Liver (tissue), 9 donors: ENCODE measurements around the gene ARHGAP10. TPM values are rescaled to one million over a fixed set of nuclear protein-coding genes. Genes with fewer than 3 reads are reported as not detected.

Experiments
- DNase-seq: peaks from one replicate; pipeline ENCODE4 v3.0.0-alpha.2; 2017; ENCODE audit warnings: low spot score
- H3K27ac ChIP-seq, 2 donors: one replicate each; pipeline ENCODE4 v1.7.0; 2013; ENCODE audit warnings: inconsistent platforms in 2 of 2, low read length in 2 of 2, control low read depth in 1 of 2, low read depth in 1 of 2, mild to moderate bottlenecking in 1 of 2
- H3K27me3 ChIP-seq, 4 donors: one replicate each; pipeline versions ENCODE4 v1.6.1 to v1.7.0; 2013; ENCODE audit warnings: low read length in 3 of 4, inconsistent platforms in 1 of 4, mild to moderate bottlenecking in 1 of 4, moderate library complexity in 1 of 4; ENCODE audit not compliant: control insufficient read depth in 4 of 4, insufficient read depth in 4 of 4
- H3K36me3 ChIP-seq, 4 donors: one replicate each; pipeline versions ENCODE4 v1.6.1 to v1.7.0; 2013; ENCODE audit warnings: low read length in 3 of 4, mild to moderate bottlenecking in 3 of 4, low read depth in 1 of 4, moderate library complexity in 1 of 4; ENCODE audit not compliant: control insufficient read depth in 4 of 4, insufficient read depth in 3 of 4
- H3K4me1 ChIP-seq, 4 donors: one replicate each; pipeline versions ENCODE4 v1.6.1 to v1.7.0; 2013; ENCODE audit warnings: low read length in 3 of 4, mild to moderate bottlenecking in 3 of 4, moderate library complexity in 1 of 4; ENCODE audit not compliant: control insufficient read depth in 4 of 4, insufficient read depth in 4 of 4
- H3K4me3 ChIP-seq, 3 donors: one replicate each; pipeline versions ENCODE4 v1.6.1 to v1.7.0; 2013; ENCODE audit warnings: low read length in 3 of 3, control low read depth in 1 of 3, low read depth in 1 of 3, mild to moderate bottlenecking in 1 of 3
- H3K9ac ChIP-seq, 2 donors: one replicate each; pipeline ENCODE4 v1.7.0; 2013; ENCODE audit warnings: low read length in 2 of 2, mild to moderate bottlenecking in 2 of 2, moderate library complexity in 2 of 2, control low read depth in 1 of 2, low read depth in 1 of 2
- H3K9me3 ChIP-seq, 4 donors: one replicate each; pipeline versions ENCODE4 v1.6.1 to v1.7.0; 2013; ENCODE audit warnings: low read length in 3 of 4; ENCODE audit not compliant: control insufficient read depth in 4 of 4
- ATF3 ChIP-seq: IDR thresholded peaks from 2 replicates; pipeline ENCODE4 v1.6.1; 2016; ENCODE audit warnings: antibody characterized with exemption
- CTCF ChIP-seq: fragments of 150-350 bp; IDR thresholded peaks from 2 replicates; pipeline ENCODE4 v1.5.1; 2017; ENCODE audit warnings: improper control_type of control experiment, low read depth, low read length; ENCODE audit not compliant: missing input control
- EGR1 ChIP-seq, 2 donors: IDR thresholded peaks; 2 replicates each; pipeline ENCODE4 v1.6.1; 2016 to 2018; ENCODE audit warnings: antibody characterized with exemption in 2 of 2, low read depth in 2 of 2
- FOXA1 ChIP-seq: IDR thresholded peaks from 2 replicates; pipeline ENCODE4 v1.6.1; 2016; ENCODE audit warnings: antibody characterized with exemption
- FOXA2 ChIP-seq: IDR thresholded peaks from 2 replicates; pipeline ENCODE4 v1.6.1; 2016; ENCODE audit warnings: antibody characterized with exemption
- HNF4A ChIP-seq, 2 donors: conservative IDR thresholded peaks; 2 replicates each; pipeline ENCODE4 v1.6.1; 2016; ENCODE audit warnings: antibody characterized with exemption in 2 of 2, mild to moderate bottlenecking in 2 of 2
- HNF4G ChIP-seq: IDR thresholded peaks from 2 replicates; pipeline ENCODE4 v1.6.1; 2016; ENCODE audit warnings: antibody characterized with exemption
- JUND ChIP-seq, 2 donors: IDR thresholded peaks; 2 replicates each; pipeline ENCODE4 v1.6.1; 2016; ENCODE audit warnings: antibody characterized with exemption in 2 of 2
- MAX ChIP-seq: IDR thresholded peaks from 2 replicates; pipeline ENCODE4 v1.6.1; 2016; ENCODE audit warnings: antibody characterized with exemption
- NR2F2 ChIP-seq: IDR thresholded peaks from 2 replicates; pipeline ENCODE4 v1.6.1; 2016; ENCODE audit warnings: antibody characterized with exemption
- RAD21 ChIP-seq, 2 donors: IDR thresholded peaks; 2 replicates each; pipeline ENCODE4 v1.6.1; 2016; ENCODE audit warnings: antibody characterized with exemption in 2 of 2, mild to moderate bottlenecking in 2 of 2
- REST ChIP-seq: IDR thresholded peaks from 2 replicates; pipeline ENCODE4 v1.6.1; 2016; ENCODE audit warnings: antibody characterized with exemption, mild to moderate bottlenecking
- RXRA ChIP-seq, 2 donors: IDR thresholded peaks; 2 replicates each; pipeline ENCODE4 v1.6.1; 2017 to 2018; ENCODE audit warnings: antibody characterized with exemption in 2 of 2, mild to moderate bottlenecking in 1 of 2
- SP1 ChIP-seq: IDR thresholded peaks from 2 replicates; pipeline ENCODE4 v1.6.1; 2018; ENCODE audit warnings: antibody characterized with exemption, mild to moderate bottlenecking
- YY1 ChIP-seq: IDR thresholded peaks from 2 replicates; pipeline ENCODE4 v1.6.1; 2016; ENCODE audit warnings: antibody characterized with exemption, mild to moderate bottlenecking
- WGBS: extraction: QIAGEN DNeasy Blood & Tissue Kit; methylation state at CpG from one replicate; pipeline ENCODE4 v1.1.7; 2013; 5-methylcytosine and 5-hydroxymethylcytosine counted together
- polyA plus RNA-seq, 2 donors: library from polyadenylated mRNA; stranded (reverse) in 1 of 2; unstranded in 1 of 2; fragments of 200-250 nt in 1 of 2; fragments of >200 nt in 1 of 2; fragmentation: Nextera tagmentation in 1 of 2; extraction: Ambion mirVana in 1 of 2; gene quantifications; one replicate each; pipeline versions ENCODE4 v1.2.1 to v1.2.3, GENCODE V29; 2013 to 2015
- total RNA-seq, 2 donors: library from RNA; depleted of rRNA; stranded (reverse); fragments of >200 nt; gene quantifications; one replicate each; pipeline ENCODE4 v1.2.3, GENCODE V29; 2014
- donor health status: healthy.
- donor health status: healthy.
- donor health status: healthy.
- donor health status: healthy.
- donor health status: healthy.

Gene ARHGAP10
- total and polyA plus RNA-seq, 4 donors: 1.5 to 13.0 (median 4.3) TPM

- H3K9me3 ChIP-seq: no peaks in the 10 kb centered on the region
- no peak overlapping the region for H3K9ac ChIP-seq
- no peak for DNase-seq
- no peaks in the 10 kb centered on the region for H3K4me1 ChIP-seq
- H3K27me3 ChIP-seq: no peaks in the 10 kb centered on the region
- H3K36me3 ChIP-seq: no peaks in the 10 kb centered on the region
- H3K4me3 ChIP-seq: no peak overlapping the region
- no peak overlapping the region for H3K27ac ChIP-seq
- WGBS: 81% methylated on average over 2 of the region's 2 CpGs
- TF ChIP-seq NR2F2: no peak
- no peak for TF ChIP-seq FOXA1
- no peak for TF ChIP-seq HNF4A (conservative IDR thresholded peaks at IDR 0.05)
- TF ChIP-seq RAD21 (IDR thresholded peaks at IDR 0.05): no peak
- TF ChIP-seq SP1: no peak
- no peak for TF ChIP-seq HNF4G
- no peak for TF ChIP-seq FOXA2
- TF ChIP-seq MAX: no peak
- TF ChIP-seq YY1: no peak
- TF ChIP-seq ATF3: no peak
- no peak for TF ChIP-seq RXRA (IDR thresholded peaks at IDR 0.05)
- no peak for TF ChIP-seq REST
- no peak for TF ChIP-seq JUND (IDR thresholded peaks at IDR 0.05)
Observed at GRCh38 chr4:147802346-147802745, 70.5 kb downstream of the ARHGAP10 start.

- Histone ChIP-seq H3K27ac (no peak overlapping the region), H3K27me3 (no peaks in the 10 kb centered on the region), H3K36me3 (no peaks in the 10 kb centered on the region), H3K4me3 (no peak overlapping the region), H3K9me3 (no peaks in the 10 kb centered on the region), H3K4me1 (no peaks in the 10 kb centered on the region), H3K9ac (no peak overlapping the region)
- no peak for DNase-seq
- 65% methylated on average over 4 of the region's 4 CpGs for WGBS
- no peak for TF ChIP-seq NR2F2
- TF ChIP-seq RAD21 (IDR thresholded peaks at IDR 0.05): no peak
- no peak for TF ChIP-seq HNF4A (conservative IDR thresholded peaks at IDR 0.05)
- no peak for TF ChIP-seq CTCF
- no peak for TF ChIP-seq FOXA1
- no peak for TF ChIP-seq RXRA (IDR thresholded peaks at IDR 0.05)
- no peak for TF ChIP-seq EGR1 (IDR thresholded peaks at IDR 0.05; ENCODE audit: low read depth in 2 of 2)
- TF ChIP-seq ATF3: no peak
- TF ChIP-seq HNF4G: no peak
Observed at GRCh38 chr4:147805946-147806345, 74.1 kb downstream of the ARHGAP10 start.
